K562 (cell line): ENCODE data around the gene EIF4EBP2. TPM values are rescaled to one million over a fixed set of nuclear protein-coding genes. Genes with fewer than 3 reads are reported as not detected.
A peak's percentile ranks its signal among the peaks of the same experiment; 100 is the strongest.

Experiments used
- ARID1B ChIP-seq: fragments of 450-650 bp; IDR thresholded peaks from 2 replicates; pipeline ENCODE4 v1.6.1; 2016; ENCODE audit warnings: antibody characterized with exemption, mild to moderate bottlenecking, inconsistent platforms
- BRF1 ChIP-seq: IDR thresholded peaks from 3 replicates; pipeline ENCODE4 v1.6.1; 2011; ENCODE audit warnings: borderline replicate concordance, mild to moderate bottlenecking; ENCODE audit not compliant: insufficient read length; ENCODE audit errors: extremely low read depth
- CHD7 ChIP-seq: fragments of 200-600 bp; sonication (generic); IDR thresholded peaks from one replicate; pipeline ENCODE4 v1.6.1; 2012; ENCODE audit warnings: mild to moderate bottlenecking, low read depth, low read length, inconsistent platforms
- E2F8 ChIP-seq: fragments of 450-650 bp; IDR thresholded peaks from 2 replicates; pipeline ENCODE4 v1.7.1; 2018; ENCODE audit warnings: mild to moderate bottlenecking, low read depth; ENCODE audit not compliant: partially characterized antibody
- FOSL1 ChIP-seq: fragments of 200-800 bp; sonication (Bioruptor generic); conservative IDR thresholded peaks from 2 replicates; pipeline ENCODE4 v1.6.1; 2016; ENCODE audit warnings: missing genetic modification characterization, missing compliant biosample characterization
- GABPB1 ChIP-seq: sonication (generic); formaldehyde crosslinking; IDR thresholded peaks from 2 replicates; pipeline ENCODE4 v1.8.0; 2022; ENCODE audit warnings: mild to moderate bottlenecking, missing genetic modification reagents
- HSF4 ChIP-seq: fragments of 250-450 bp; sonication (Bioruptor Pico); IDR thresholded peaks from 2 replicates; pipeline ENCODE4 v2.1.2; 2022; ENCODE audit warnings: mild to moderate bottlenecking, moderate library complexity, borderline replicate concordance
- LEF1 ChIP-seq: fragments of 450-650 bp; IDR thresholded peaks from 2 replicates; pipeline ENCODE4 v1.6.1; 2016; ENCODE audit warnings: mild to moderate bottlenecking
- MCM3 ChIP-seq: fragments of 450-650 bp; IDR thresholded peaks from 2 replicates; pipeline ENCODE4 v1.6.1; 2016
- NONO ChIP-seq, 2 experiments: fragments of 200-400 bp in 1 of 2; fragments of 450-650 bp in 1 of 2; formaldehyde crosslinking in 1 of 2; IDR thresholded peaks; 2 replicates each; pipeline ENCODE4 v1.6.1; 2017; ENCODE audit warnings: low read depth in 2 of 2, mild to moderate bottlenecking in 2 of 2, moderate library complexity in 2 of 2, low read length in 1 of 2
- OTX1 ChIP-seq: fragments of 450-650 bp; formaldehyde crosslinking; IDR thresholded peaks from 2 replicates; pipeline ENCODE4 v1.4.0; 2022; ENCODE audit warnings: mild to moderate bottlenecking
- SAP30 ChIP-seq: fragments of 200-600 bp; sonication (generic); IDR thresholded peaks from 2 replicates; pipeline ENCODE4 v1.6.1; 2012; ENCODE audit warnings: borderline replicate concordance, low read depth, mild to moderate bottlenecking, moderate library complexity, low read length, control low read depth, inconsistent platforms; ENCODE audit not compliant: insufficient read depth, poor library complexity, severe bottlenecking
- ZNF668 ChIP-seq: fragments of 250-450 bp; sonication (Bioruptor Pico); IDR thresholded peaks from 2 replicates; pipeline ENCODE4 v1.8.0; 2022; ENCODE audit warnings: mild to moderate bottlenecking, inconsistent platforms
- ZZZ3 ChIP-seq: fragments of 450-650 bp; IDR thresholded peaks from 2 replicates; pipeline ENCODE4 v1.6.1; 2016; ENCODE audit warnings: antibody characterized with exemption, mild to moderate bottlenecking, moderate library complexity
- polyA plus RNA-seq, 8 experiments: library from polyadenylated mRNA; depleted of rRNA in 4 of 8; stranded (reverse) in 5 of 8; unstranded in 3 of 8; fragments of >200 nt; fragmentation: Nextera tagmentation in 2 of 8; fragmentation: Illumina TruSeq in 1 of 8; extraction: Ambion mirVana in 2 of 8; extraction: Trizol in 1 of 8; gene quantifications; 2 replicates each; pipeline versions ENCODE4 v1.2.1 to v1.2.3, GENCODE V29; 2011 to 2014; ENCODE audit warnings: inconsistent platforms in 1 of 8, missing spikeins in 1 of 8
- total RNA-seq, 7 experiments: library from RNA; depleted of rRNA in 6 of 7; stranded (reverse); fragments of >200 nt in 6 of 7; fragmentation: Illumina TruSeq in 2 of 7; extraction: Trizol in 2 of 7; gene quantifications; 2 replicates each; pipeline versions ENCODE4 v1.2.1 to v1.2.3, GENCODE V29; 2011 to 2021; ENCODE audit warnings: low replicate concordance in 1 of 7

EIF4EBP2 gene
- total and polyA plus RNA-seq, 9 of the 15 experiments (the other 6 are each of a cell fraction or from before 2014, with no cell fraction given) = 16.1 to 67.5 (median 38.3) TPM

GRCh38 chr10:70405037-70405824 lies 1.3 kb downstream of the EIF4EBP2 start (continued):
- TF ChIP-seq CHD7 (no peak), LEF1 (no peak), FOSL1 (no peak), ZZZ3 (no peak), BRF1 (no peak), E2F8 (no peak), ZNF668 (CRISPR knock-in tag) (no peak), GABPB1 (CRISPR knock-in tag) (no peak), SAP30 (peak; percentile 55), NONO (IDR thresholded peaks at IDR 0.05; ENCODE audit: low read depth in 2 of 2, low read length in 1 of 2) (no peak), MCM3 (no peak), ARID1B (peak; percentile 65), OTX1 (CRISPR knock-in tag) (no peak), HSF4 (CRISPR knock-in tag) (no peak)
